Measurements from ENCODE around the gene TMEM250.
A peak's percentile ranks its signal among the peaks of the same experiment; 100 is the strongest.

The TMEM250 gene

GRCh38 chr9:136143215-136144001 lies 24.7 kb upstream of the TMEM250 start:
- no peak for DNase-seq (ENCODE audit: extremely low spot score)
- TF ChIP-seq, protein P1, sequence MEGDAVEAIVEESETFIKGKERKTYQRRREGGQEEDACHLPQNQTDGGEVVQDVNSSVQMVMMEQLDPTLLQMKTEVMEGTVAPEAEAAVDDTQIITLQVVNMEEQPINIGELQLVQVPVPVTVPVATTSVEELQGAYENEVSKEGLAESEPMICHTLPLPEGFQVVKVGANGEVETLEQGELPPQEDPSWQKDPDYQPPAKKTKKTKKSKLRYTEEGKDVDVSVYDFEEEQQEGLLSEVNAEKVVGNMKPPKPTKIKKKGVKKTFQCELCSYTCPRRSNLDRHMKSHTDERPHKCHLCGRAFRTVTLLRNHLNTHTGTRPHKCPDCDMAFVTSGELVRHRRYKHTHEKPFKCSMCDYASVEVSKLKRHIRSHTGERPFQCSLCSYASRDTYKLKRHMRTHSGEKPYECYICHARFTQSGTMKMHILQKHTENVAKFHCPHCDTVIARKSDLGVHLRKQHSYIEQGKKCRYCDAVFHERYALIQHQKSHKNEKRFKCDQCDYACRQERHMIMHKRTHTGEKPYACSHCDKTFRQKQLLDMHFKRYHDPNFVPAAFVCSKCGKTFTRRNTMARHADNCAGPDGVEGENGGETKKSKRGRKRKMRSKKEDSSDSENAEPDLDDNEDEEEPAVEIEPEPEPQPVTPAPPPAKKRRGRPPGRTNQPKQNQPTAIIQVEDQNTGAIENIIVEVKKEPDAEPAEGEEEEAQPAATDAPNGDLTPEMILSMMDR (IDR thresholded peaks at IDR 0.05; ENCODE audit: control extremely low read depth, extremely low read depth, low read depth, missing control alignments), result peak; percentile 24
- POLR2A ChIA-PET, result no interaction called here
- CTCF ChIA-PET, result no interaction called here

GRCh38 chr9:136142859-136143214 lies 24.2 kb upstream of the TMEM250 start:
- no peak for DNase-seq (ENCODE audit: extremely low spot score)
- TF ChIP-seq, protein P1 (IDR thresholded peaks at IDR 0.05; ENCODE audit: control extremely low read depth, extremely low read depth, low read depth, missing control alignments), result no peak
- CTCF ChIA-PET, result no interaction called here
- POLR2A ChIA-PET, result no interaction called here

DNA sequence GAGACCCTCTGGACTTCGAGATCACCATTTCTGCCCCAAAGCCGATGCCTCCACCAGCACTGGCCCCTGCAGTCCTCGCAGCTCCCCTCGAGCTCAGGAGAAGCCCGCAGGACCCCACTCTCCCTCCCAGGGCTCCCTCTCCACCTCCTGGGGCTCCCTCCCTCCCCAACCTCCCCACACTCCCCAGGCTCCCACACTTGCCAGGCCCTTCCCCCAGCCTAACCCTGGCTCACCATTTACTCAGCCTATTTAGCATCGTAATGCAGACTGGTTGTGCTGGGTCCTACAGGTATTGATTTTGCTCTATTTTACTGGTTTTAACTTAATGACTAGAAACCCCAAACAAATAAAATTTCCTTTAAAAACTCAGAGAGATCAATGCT lies 23.7 kb upstream of the TMEM250 start:
- DNase-seq (ENCODE audit: extremely low spot score), result no peak
- ChIA-PET POLR2A (no interaction called here), CTCF (interaction anchor here (0.8 to 2.0 kb wide), 3 partner anchors 9 to 144 kb away, joined by 4 to 5 read pairs (median 5); no protein-coding TSS in a partner anchor)
- TF ChIP-seq, protein P1 (IDR thresholded peaks at IDR 0.05; ENCODE audit: control extremely low read depth, extremely low read depth, low read depth, missing control alignments), result no peak

DNA sequence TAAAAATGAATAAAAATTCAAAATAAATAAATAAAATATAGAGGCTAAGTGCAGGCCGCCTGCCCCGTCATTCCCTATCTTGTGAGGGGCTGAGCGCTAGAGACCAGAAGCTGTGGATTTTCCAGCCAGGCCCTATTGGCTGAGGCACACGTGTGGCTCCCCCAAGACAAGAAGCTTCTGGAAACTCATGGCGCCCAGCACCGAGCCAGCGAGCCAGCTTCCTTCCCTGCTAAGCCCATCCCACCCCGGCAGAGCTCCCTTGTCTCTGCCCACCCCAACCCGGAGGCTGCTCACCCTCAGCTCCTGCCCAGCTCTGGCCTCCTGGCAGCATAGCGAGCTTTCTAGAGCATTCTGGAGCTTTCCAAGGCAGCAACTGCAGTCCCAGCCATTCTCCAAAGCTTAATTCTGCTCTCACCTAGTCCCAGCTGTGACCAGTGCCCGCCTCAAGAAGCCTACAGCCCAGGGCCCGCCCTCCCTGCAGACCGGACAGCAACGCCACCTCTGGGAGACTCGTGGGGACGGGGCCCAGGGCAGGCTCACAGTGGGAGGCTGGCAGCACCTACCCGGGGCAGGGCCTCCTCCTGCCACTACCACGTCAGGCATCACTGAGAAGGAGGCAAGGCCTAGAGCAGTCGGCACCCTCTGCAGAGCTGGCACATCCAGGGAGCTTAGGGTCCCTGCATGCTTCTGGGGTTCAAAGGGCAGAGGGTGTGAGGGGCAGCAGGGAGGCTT lies 23.2 kb upstream of the TMEM250 start:
- CTCF ChIA-PET, result interaction anchor here (0.8 to 2.0 kb wide), 6 partner anchors 8 to 144 kb away, joined by 3 to 7 read pairs (median 4); no protein-coding TSS in a partner anchor
- TF ChIP-seq, protein P1 (IDR thresholded peaks at IDR 0.05; ENCODE audit: control extremely low read depth, extremely low read depth, low read depth, missing control alignments), result no peak
- DNase-seq (ENCODE audit: extremely low spot score), result no peak
- POLR2A ChIA-PET, result no interaction called here

DNA sequence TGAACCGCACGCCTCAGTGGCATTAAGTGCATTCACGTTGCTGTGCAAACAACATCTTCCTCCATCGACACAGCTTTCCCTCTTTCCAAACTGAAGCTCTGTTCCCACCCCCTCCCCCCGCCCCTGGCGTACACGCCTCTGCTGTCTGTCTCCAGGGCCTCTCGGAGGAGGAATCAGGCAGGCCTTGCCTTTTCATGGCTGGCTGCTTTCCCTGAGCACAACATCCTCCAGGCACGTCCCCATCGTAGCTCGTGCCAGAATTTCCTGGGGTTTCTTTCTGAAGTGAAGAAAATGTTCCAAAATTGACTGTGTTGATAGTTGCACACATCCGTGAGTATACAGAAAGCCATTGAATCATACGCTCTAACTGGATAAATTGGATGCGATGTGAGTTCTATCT lies 22.3 kb upstream of the TMEM250 start:
- TF ChIP-seq, protein P1 (IDR thresholded peaks at IDR 0.05; ENCODE audit: control extremely low read depth, extremely low read depth, low read depth, missing control alignments), result no peak
- ChIA-PET CTCF (interaction anchor here (0.8 to 2.0 kb wide), 6 partner anchors 18 to 145 kb away, joined by 3 to 7 read pairs (median 4); no protein-coding TSS in a partner anchor), POLR2A (no interaction called here)
- DNase-seq (ENCODE audit: extremely low spot score), result no peak

DNA sequence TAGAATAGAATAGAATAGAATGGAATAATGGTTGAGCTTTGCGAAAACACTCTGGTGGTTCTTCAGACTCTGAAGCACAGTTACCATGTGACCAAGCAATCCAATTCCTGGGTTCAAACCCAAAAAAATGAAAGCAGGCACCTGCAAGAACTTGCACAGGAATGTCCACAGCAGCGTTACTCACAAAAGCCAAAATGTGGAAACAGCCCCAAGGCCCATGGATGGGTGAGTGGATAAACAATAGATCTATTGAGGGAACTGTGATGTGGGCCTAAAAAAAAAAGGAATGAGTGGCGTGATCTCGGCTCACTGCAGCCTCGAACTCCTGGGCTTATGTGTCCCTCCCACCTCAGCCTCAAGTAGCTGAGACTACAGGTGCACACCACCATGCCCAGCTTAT lies 21.4 kb upstream of the TMEM250 start:
- no peak for DNase-seq (ENCODE audit: extremely low spot score)
- ChIA-PET CTCF (interaction anchor here (0.9 to 1.6 kb wide), 3 partner anchors 18 to 185 kb away, joined by 3 to 7 read pairs (median 3); no protein-coding TSS in a partner anchor), POLR2A (no interaction called here)
- TF ChIP-seq, protein P1 (IDR thresholded peaks at IDR 0.05; ENCODE audit: control extremely low read depth, extremely low read depth, low read depth, missing control alignments), result no peak
